ENCODE results near the gene DFFA.
"Not testable (repeated sequence)": the region's sequence is repeated elsewhere in the genome, so short reads cannot be mapped to it uniquely, and the experiment has no call there.

The DFFA gene, protein sequence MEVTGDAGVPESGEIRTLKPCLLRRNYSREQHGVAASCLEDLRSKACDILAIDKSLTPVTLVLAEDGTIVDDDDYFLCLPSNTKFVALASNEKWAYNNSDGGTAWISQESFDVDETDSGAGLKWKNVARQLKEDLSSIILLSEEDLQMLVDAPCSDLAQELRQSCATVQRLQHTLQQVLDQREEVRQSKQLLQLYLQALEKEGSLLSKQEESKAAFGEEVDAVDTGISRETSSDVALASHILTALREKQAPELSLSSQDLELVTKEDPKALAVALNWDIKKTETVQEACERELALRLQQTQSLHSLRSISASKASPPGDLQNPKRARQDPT

DNA sequence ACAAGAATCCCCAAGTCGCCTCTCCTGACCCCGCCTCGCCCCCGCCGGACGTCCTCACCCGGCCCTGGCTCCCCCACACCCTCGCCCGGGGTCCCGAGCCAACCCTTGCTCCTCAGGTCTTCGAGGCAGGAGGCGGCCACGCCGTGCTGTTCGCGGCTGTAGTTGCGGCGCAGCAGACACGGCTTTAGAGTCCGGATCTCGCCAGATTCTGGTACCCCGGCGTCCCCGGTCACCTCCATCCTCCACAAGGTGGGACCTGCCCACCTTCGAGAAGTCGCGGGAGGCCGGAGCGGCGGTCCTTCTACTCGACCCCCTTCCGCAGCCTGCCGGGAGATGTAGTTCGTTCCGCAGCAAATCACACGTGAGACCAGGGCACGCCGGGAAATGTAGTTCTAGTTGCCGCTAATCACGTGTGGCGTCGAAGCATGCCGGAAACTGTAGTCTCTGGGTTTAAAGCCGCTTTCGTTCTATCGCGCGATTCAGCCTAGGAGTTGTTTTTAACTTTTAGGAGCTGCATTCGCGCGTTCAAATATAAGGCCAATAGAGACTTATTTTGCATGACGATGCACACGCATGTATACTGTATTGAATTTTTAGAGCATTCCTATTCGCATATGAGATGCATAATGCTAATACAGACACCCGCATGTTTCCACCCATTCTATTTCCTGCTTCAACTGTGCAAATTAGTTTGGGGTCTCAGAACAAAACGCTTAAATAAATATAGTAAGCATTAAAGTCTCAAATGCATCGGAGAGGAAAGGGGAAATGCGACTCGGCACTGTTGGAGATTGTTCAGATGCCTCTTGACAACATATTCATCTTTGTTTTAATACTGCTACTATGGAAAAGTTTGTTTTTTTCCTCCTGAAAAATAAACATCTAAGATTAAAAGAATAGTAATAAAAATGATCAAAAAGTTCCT lies at the start of gene DFFA:
TSS of gene DFFA (minus strand) at position 310 of the 925 bp plus-strand sequence. CDS start at position 239, 71 bp downstream.
- DNase-seq, result peak; percentile 86

DNA sequence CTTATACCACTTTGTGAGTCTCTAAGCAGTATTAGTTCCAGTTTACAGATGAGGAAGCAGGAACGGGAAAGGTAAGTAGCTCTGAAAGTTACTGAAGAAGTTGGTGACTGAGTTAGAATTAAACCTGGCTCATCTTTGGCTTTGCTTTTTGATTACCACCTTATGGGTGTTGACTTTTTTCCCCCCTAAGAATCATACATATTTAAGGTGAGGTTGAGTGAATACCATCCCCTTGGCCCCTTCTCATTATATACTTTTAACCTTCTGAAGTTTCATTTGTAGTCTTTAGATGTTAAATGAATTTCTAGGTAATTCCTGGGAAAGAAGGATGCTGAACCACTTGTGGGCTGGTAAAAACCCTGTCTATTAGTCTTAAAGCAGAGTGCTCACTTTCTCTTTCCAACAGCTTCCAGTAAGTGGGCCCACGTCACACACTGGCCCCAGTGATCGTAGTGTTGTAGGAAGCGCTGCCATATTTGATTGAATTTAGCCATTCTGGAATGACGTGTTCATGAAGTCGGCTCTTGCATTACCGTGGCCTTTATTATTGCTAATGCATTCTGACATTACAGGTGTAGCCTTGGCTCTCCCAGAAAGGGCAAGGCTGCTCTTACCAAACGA lies 49.3 kb upstream of the DFFA start:
- DNase-seq, result no peak

DNA sequence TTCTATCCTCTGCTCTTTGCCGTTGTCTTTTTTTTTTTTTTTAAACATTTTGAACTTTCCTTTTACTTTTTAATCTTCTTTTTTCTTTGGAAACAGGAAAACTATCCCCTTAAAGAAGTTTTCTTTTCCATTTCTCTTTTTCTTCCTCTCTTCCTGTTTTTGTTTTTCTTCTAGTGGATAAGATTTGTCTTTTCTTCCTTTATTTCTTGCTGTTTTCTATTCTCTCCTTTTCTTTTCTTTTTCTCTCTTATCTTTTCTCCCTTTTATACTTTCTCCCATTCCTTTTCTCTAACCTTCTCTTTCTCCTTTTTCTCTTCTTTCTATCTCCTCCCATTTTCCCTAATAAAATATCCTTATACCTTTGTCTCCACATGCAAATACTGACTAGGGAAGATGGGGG lies 48.6 kb upstream of the DFFA start:
- DNase-seq, result no peak

DNA sequence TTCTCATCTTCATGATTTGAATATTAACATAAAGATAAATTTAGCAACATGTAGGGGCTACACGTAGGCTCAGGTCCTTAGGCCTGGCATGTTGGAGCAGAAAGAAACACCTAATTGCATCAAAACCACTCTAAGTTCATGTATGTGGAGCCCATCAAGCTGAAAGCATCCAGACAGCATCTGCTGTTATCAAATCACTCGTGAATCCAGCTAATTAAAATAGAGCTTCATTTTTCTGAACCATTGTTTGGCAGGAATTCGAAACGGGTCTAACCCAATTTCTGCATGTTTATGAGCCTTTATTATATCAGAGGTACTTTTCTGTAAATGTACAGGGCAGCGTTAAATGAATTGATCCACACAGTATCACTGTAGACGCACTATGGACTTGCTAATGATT lies 48.2 kb upstream of the DFFA start:
- no peak for DNase-seq

DNA sequence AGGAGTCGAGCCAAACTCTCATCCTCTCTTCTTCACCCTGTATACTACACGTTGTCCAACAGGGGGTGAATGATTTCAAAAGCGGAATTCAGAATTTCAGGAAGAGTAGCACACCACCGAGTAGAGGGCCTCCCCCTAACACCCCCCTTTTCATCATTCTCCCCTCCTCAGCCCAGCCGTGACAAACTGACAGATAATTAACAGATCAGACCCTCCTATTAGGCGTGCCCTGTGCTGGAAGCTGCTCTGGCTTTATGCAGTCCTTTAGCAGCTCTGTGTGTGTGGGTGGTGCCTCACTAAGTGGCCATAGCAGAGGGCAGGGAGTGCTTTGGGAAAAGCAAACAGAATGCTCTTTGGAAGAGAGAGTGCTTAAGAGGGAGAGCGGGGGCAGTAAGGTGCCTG lies 46.7 kb upstream of the DFFA start:
- DNase-seq, result no peak

DNA sequence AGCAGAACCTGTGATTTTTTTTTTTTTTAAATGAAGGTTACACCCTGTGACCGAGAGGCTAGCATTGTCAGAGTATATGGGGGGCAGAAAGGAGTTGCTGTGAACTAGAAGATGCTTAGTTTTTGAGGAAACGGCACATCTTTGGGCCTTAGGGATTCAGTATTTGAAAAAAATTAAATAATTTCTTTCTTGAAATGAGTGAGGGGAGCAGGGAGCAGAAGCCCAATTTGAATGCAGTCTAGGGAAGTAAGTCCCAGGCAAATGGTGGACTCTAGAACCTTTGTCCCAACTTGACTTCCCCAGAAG lies 45.3 kb upstream of the DFFA start:
- DNase-seq, result no peak

DNA sequence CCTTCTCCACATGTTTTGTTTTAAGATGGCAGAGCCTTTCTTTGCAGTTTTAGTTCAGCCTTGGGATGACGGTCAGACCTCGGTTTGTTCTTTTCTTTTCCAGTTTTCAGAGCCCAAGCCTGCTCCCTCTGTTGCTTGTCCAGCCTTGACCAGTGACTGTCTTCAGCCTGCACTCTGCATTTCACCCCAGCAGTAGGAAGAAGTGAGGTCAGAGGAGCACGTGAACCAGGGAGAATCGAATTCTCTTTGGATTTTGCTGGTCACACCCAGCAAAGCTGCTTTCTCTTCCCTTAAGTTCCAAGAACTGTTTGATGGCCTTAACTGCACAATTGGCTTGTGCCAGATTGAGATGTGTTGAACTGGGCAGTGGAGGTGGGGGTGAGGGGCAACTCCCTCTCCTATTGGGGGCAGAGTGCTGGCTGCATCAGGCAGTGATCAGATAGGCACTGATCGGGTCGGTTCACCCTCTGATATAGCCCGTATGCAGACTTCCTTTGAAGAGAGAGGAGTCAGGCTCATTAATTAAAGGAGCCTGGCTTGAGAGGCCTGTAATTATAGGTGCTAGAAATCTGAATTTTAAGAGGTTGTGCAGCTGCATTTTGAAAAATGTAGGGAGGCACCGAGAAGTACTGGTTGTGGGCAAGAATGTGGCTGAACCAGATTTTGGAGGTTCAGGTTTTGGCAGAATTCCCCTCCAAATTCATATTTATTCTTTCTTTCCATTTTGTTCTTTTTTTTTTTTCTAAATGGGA lies 44.8 kb upstream of the DFFA start:
- DNase-seq, result no peak

DNA sequence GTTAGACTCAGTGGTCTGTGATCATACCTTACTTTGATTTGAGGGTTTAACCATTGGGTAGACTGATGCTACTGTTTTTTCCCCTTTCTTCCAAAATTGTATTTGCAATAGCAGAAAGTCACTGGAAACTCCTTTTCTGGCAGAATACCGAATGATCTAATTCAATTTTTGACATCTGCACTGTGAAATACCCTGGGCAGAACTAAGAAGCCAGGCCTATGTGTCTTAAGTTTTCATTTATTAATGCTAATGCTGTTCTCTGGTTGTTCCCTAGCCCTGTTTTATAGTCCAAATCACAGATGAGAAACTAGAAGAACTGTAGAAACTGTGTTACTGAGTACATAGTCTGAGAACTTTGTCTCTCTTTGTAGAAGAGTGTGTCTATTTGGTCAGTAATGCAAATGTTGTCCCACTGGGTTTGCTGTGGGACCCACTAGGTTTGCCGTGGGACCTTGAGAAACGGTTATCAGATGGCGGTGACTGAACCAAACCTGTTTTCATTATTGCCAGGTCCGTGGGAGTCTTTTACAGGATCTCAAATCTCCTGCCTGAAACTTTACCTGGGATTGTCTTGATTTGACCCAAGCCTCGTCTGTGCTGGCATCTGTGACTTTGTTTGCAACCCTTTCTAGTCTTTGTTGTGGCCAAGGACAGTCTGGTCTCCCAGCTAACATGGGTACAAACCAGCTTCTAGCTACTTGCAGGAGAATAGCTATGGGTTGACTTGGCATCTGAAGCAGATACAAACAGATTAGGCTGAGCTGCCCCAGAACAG lies 43.8 kb upstream of the DFFA start:
- no peak for DNase-seq

DNA sequence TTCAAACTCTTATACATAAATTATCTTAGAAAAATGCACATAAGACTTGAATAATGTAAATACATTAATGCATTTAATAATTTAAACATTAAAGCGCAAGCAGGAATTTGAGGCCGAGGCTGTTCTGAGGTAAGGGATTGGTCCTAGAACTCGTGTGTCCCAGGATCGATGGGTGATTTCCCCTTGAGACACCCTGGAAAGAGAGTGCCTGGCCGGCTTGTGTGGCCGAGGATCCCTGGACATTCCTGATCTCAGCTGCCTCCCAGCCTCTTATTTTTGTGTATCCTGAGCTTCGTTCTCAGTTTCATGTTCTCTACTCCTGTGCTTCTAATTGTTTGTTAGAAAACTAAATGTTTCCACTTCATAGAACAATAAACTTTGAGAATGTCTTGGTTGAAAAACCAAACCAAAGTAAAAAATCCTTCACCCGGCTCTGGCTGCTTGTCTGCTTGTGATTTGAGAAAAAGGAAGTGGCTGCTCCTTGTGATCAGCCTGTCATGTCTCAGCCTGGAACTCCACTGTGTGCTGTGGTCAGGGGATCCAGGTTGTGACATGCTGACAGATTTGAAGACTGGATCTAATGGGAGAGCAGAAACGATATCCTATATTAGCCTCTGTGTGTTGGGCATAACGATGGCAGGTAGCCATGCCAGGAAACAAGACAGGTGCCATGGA lies 43.1 kb upstream of the DFFA start:
- no peak for DNase-seq

DNA sequence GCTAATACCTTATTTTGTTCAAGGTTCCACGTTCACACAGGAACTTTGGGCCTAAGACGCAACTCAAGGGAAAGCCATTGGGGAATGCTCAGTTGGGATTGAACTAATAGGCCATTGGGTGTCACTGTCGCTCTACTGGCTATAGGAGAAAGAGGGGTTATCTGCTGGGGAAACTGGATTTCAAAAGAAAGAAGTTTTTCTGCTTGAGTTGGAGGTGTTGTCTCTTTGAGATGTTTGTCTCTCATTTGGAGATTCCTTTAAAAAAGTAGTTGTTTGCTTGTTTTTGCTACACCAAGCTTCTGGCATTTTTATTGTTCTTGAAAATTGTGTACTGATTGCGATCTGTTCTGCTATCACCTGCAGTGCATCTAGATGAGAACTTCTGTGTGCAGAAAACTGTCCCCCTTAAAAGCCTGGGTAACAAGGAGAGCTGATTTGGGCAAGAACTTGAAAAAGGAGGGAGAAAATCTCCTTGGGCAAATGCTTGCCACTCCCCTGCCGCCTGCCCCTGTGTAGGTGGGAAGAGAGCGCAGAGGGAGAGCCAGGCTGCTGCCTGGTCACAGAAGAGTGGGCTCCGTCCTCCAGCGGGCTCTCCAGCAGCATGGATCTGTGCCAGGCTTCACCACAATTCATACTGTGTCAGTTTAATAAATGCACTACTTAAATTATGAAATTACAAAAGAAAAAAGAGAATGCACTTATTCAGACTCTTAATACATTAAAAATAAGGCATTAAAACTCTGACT lies 42.3 kb upstream of the DFFA start:
- DNase-seq, result no peak

DNA sequence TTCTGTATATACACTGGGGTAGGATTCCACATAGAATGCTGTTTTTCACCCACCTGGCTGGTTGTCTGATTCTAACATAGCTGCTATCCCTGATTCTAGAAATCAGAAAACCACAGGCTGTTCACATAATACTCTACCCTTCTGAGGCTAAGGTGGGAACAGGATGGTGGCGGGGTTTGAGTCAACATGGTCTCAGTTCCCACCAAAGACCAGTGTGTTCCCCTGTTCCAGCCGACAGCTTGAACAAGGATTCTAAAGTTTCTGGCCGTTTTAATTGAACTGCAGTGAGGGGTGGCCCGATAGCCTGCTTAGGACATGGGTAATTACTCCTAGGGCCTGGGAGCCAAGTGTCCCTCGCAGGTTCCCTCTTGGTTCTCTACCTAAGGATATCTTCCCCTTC lies 40.9 kb upstream of the DFFA start:
- DNase-seq, result no peak

DNA sequence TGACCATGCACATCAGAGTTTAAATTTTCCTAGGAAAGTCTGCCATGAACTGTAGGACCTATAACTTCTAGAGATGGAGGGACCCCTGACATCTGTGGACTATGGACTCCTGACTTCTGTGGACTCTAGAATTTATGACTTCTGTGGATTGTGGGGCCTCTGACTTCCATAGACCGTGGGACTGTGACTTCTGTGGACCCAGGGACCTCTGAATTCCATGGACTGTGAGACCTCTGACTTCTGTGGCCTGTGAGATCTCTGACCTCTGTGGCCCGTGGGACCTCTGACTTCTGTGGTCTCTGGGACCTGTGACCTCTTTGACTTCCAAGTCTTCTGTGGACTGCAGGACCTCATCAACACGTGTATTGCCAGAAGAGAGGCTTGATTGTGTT lies 39.2 kb upstream of the DFFA start:
- DNase-seq, result no peak

DNA sequence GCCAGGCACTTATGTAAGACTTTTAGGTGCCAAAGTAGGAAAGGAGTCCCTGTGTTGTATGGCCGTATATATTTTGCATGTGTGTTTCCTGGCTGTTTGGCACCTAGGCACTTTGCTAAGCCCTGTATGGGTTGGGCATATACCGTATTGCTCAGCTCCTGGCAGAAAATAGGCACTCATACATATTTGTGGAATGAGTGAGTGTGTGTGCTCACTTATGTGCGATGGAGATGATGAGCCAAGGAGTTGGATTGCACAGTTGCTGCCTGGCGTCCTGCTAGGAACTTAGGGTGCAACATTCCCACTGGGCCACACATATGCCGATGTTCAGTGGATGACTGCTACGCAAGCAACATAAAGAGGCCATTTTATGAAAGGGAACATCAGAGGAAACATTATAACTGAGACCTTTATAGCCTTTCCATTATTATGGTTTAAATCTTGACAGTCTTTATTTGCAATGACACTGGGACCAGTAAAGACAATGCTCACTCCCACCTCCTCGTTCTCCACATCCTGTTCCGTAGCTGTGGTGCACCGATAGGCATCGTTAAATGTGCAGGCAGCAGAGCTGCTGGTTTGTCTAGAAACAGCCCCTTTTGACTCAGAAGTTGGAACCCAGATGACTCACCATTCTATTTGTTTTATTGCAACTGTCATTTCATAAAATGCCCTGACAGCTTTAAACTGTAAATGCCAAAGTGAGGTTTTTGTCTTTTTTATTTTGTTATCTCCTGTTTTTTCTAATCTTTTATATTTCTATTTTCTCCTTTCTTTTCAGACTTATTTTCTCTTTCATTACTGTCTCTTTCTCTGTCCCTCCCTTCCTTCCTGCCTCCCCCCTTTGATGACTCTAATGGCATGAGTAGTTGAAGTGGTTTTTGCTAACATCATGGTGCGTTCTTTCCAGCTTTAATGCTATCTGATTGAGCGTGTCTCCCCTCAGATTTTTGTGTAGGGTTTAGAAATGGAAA lies 38.5 kb upstream of the DFFA start:
- DNase-seq, result peak; percentile 66

DNA sequence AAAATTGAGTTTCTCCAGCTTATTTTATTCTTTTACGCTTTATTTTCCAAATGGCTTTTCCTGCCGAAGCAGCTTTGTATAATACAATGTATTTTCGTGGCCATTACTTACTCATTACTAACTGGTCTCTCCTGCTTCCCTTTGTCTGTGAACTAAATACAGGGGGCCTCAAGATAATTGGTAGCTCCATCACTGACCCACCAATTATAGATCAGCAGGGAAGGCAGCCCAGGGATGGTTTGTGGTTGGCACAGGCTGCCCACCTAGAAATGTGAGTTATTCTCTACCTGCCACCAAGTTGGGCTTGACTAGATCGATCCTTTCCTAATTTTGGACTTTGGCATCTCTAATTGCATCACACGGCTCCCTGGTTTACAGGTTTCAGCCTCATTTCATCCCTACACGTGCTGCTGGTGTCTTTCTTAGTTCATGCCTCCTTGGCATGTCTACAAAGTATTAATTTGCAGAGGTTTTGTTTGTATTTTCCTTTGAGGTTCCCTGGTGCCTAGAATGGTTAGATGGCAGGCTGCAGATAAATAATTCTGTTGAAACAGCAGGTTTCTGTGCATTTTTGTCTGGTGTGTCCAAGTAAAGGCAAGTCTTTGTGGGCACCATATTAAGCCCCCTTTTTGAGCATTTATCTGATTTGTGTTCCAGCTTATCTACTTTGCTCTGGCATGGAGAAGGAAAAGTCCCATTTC lies 37.6 kb upstream of the DFFA start:
- DNase-seq, result no peak

DNA sequence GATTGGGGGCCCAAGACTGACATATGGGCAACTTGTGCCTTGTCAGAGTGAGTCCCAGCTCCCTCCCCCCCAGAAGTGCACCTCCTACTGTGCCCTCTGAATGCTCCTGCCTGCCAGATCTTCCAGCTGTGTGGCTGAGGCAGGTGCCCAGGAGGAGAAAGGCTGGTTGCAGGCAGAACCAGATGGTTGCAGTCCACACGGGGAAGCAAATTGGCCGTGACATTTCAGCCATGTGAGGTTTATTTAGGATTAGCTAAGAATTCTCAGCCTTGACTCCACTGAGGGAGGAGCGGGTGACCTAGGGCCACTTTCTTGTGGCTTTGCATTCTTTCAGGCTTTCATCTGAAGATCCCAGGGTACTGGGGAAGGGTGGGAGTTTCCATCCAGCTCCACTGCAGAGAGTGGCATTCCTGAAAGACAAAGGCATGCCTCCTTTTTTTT lies 36.2 kb upstream of the DFFA start:
- no peak for DNase-seq

DNA sequence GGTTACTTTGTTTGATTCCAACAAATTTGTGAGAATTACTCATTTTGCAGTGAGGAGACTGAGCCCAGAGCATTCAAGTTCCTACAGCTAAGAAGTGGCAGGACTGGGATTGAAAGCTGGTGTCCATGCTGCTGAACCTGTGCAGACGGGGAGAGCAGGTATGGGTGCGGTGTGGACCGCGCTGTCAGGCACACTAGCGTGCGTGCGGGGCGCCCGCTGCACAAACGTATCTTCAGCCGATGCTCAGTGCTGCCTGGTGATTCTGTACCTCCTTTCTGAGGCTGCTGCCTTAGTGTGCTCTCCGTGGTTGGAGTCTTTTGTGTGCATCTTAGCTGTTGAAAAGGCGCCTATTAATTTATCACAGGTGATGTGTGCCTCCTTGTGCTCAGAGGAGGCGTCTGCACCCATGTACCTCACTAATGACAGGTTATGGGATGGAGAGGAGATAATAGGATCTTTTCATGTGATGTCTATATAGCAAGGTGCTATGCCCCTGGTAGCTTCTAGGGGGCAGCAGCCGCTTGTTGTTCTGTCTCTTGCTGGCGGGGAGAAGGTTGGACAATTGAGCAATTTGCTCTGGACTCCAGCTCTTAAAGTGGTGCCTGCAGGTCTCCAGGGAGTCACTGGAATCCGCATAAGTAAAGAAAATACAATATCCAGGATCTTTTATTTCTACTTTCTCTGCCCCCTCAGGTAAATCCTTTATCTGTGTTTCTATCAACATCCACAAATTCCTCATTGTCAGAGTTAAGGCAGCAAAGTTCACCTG lies 35.0 kb upstream of the DFFA start:
- DNase-seq, result peak; percentile 44

DNA sequence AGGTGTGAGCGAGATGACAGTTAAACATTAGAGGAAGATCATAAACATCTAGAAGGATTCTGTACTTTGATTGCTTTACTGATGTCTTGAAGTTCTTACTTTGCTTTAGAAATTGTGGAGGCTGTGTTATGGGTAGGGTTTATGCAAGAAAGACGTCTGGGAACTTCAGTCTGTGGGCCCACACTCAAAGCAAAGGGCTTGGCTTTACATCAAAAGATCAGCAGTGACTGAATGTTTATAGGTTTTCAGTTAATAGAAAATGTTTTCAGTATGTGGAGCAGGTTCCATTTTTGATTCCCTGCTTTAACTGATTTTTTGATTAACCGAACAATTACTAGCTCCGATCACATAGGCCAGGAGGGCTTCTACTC lies 34.3 kb upstream of the DFFA start:
- no peak for DNase-seq

DNA sequence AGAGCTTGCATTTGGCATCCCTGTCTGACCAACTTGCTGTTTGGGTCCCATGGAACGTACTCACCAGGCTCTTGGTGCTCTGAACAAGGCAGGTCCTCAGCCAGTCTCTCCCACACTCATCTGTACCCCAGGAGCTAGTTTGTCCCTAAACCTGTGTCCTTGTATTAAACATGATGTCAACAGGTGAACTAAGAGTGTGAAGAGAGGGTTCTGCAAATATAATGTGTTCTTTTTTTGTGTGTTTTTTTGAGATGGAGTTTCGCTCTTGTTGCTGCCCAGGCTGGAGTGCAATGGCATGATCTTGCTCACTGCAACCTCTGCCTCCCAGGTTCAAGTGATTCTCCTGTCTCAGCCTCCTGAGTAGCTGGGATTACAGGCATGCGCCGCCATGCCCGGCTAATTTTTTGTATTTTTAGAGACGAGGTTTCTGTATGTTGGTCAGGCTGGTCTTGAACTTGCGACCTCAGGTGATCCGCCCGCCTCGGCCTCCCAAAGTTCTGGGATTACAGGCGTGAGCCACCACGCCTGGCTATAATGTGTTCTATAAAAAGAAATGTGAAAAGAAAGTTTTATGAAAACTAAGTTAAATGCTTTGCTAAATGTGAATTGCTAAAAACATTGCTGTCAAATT lies 33.8 kb upstream of the DFFA start:
- DNase-seq, result not testable (repeated sequence)
